Duodenal mucosa (tissue), 2 donors: Measurements from ENCODE around the gene ENTPD7.
A peak's percentile ranks its signal among the peaks of the same experiment; 100 is the strongest.

ENCODE experiments used
- H3K27ac ChIP-seq: one replicate; pipeline ENCODE4 v1.7.0; 2013; ENCODE audit warnings: low read depth, low read length
- H3K27me3 ChIP-seq, 2 donors: one replicate each; pipeline ENCODE4 v1.7.0; 2013; ENCODE audit warnings: low read length in 2 of 2, control low read depth in 1 of 2; ENCODE audit not compliant: insufficient read depth in 2 of 2, control insufficient read depth in 1 of 2
- H3K36me3 ChIP-seq, 2 donors: one replicate each; pipeline ENCODE4 v1.7.0; 2013; ENCODE audit warnings: low read length in 2 of 2, control low read depth in 1 of 2; ENCODE audit not compliant: insufficient read depth in 2 of 2, control insufficient read depth in 1 of 2
- H3K4me1 ChIP-seq, 2 donors: one replicate each; pipeline ENCODE4 v1.7.0; 2013; ENCODE audit warnings: low read length in 2 of 2, control low read depth in 1 of 2; ENCODE audit not compliant: insufficient read depth in 2 of 2, control insufficient read depth in 1 of 2
- H3K4me3 ChIP-seq, 2 donors: one replicate each; pipeline ENCODE4 v1.7.0; 2013; ENCODE audit warnings: low read length in 2 of 2, low read depth in 1 of 2
- H3K9ac ChIP-seq, 2 donors: one replicate each; pipeline ENCODE4 v1.7.0; 2013; ENCODE audit warnings: low read length in 2 of 2, low read depth in 1 of 2
- H3K9me3 ChIP-seq, 2 donors: one replicate each; pipeline ENCODE4 v1.7.0; 2013; ENCODE audit warnings: low read length in 2 of 2, control low read depth in 1 of 2; ENCODE audit not compliant: control insufficient read depth in 1 of 2

ENTPD7 gene

GRCh38 chr10:99647601-99648151, 11.6 kb upstream of the ENTPD7 start:
- no peak overlapping the region for H3K27ac ChIP-seq
- no peaks in the 10 kb centered on the region for H3K36me3 ChIP-seq
- H3K27me3 ChIP-seq, result peaks cover 0 to 3% of the 10 kb centered on the region in 2 donors
- no peaks in the 10 kb centered on the region for H3K4me1 ChIP-seq
- no peaks in the 10 kb centered on the region for H3K9me3 ChIP-seq
- H3K9ac ChIP-seq, result no peak overlapping the region
- H3K4me3 ChIP-seq, result no peak overlapping the region

GRCh38 chr10:99648717-99649116, 10.6 kb upstream of the ENTPD7 start:
- Histone ChIP-seq H3K9me3 (no peaks in the 10 kb centered on the region), H3K4me1 (no peaks in the 10 kb centered on the region), H3K4me3 (no peak overlapping the region), H3K36me3 (no peaks in the 10 kb centered on the region), H3K27ac (no peak overlapping the region), H3K27me3 (peaks cover 0 to 3% of the 10 kb centered on the region in 2 donors), H3K9ac (no peak overlapping the region)

GRCh38 chr10:99652800-99653390, 6.4 kb upstream of the ENTPD7 start:
- H3K4me1 ChIP-seq, result no peaks in the 10 kb centered on the region

DNA sequence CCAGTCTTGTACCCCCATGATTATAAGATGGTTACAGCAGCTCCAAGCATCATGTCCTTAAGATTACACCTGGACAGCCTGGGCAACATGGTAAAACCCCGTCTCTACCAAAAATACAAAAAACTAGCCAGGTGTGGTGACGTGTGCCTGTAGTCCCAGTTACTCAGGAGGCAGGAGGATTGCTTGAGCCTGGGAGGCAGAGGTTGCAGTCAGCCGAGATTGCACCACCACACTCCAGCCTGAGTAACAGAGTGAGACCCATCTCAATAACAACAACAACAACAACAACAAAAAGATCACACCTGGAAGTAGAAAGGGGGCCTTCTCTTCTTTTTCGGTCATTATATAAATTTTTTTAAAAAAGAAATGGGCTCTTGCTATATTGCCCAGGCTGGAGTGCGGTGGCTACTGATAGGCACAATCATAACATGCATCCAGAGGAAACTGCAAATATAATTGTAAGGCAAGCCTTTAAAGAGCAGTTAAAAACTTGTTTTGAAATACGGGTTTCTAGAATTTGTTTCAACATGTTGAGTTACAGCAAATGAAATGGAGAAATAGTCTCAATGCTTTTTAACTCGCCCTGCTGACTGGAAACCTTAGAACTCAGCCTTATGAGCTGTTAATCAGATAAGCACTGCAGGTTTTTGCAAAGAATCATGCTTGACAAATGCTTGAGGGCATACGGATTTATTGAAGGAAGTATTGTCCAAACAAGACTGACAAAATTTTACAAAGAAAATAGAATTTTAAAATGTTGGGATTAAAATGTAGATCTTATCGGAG, 4.7 kb upstream of the ENTPD7 start:
- Histone ChIP-seq H3K27me3 (peaks cover 0 to 3% of the 10 kb centered on the region in 2 donors), H3K9me3 (no peaks in the 10 kb centered on the region), H3K4me3 (no peak overlapping the region), H3K4me1 (peaks cover 4 to 5% of the 10 kb centered on the region in 2 donors), H3K36me3 (no peaks in the 10 kb centered on the region), H3K27ac (no peak overlapping the region), H3K9ac (no peak overlapping the region)

More at GRCh38 chr10:99652800-99653390, 6.4 kb upstream of the ENTPD7 start:
- no peaks in the 10 kb centered on the region for H3K36me3 ChIP-seq
- H3K27me3 ChIP-seq, result peaks cover 0 to 3% of the 10 kb centered on the region in 2 donors
- no peak overlapping the region for H3K4me3 ChIP-seq
- H3K9me3 ChIP-seq, result no peaks in the 10 kb centered on the region
- no peak overlapping the region for H3K9ac ChIP-seq
- no peak overlapping the region for H3K27ac ChIP-seq

DNA sequence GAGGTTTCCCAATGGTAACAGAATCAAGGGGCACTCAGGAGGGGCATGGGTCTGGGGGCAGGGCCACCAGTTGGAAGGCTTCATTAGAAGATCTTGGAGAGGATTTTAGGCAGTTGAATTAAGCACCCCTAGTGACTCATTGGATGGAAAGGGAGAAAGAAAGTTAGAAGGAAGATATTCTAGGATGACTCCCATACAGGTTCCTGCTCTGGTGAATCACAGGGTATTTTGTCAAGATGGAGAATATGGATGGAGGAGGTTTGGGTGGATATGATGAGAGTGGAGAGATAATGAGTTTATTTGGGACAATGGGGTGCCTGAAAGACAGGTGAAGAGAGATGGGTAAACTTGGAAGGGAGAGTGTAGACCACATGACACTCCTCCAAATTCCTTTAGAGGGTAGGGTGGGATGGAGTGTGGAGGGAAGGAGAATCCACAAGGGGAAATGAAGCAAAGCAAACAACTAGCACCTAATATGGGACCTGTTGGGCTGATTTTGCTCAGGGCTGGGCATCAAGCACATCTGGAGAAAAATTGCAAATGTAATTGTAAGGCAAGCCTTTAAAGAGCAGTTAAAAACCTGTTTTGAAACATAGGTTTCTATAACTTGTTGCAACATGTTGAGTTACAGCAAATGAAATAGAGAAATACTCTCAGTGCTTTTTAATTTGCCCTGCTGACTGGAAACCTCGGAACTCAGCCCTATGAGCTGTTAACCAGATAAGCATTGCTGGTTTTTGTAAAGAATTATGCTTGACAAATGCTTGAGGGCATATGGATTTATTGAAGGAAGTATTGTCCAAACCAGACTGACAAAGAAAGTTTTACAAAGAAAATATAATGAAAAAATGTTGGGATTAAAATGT, 2.9 kb upstream of the ENTPD7 start:
- no peak overlapping the region for H3K27ac ChIP-seq

DNA sequence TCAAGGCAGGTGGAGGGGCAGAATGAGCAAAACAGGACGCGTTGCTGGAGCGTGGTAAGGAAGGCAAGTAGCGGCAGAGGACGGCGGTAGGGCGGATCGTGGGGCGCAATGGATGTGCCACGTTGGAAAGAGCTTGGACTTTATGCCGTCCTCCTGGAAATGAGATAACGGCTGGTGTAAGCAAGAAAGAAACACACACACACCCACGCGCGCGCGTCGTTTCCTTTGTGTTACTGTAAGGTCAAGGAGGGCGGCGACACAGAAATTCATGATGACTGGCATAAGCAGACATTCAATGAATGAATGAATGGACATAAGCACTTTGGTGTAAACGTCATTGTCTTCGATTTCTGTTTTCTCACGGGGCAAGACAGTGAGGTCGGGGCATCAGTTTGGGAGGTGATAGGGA, 683 bp upstream of the ENTPD7 start:
- no peaks in the 10 kb centered on the region for H3K9me3 ChIP-seq
- H3K4me3 ChIP-seq, result peak overlapping the region; percentile 70 to 93
- peaks cover 3 to 9% of the 10 kb centered on the region in 2 donors for H3K36me3 ChIP-seq
- peaks cover 11 to 21% of the 10 kb centered on the region in 2 donors for H3K4me1 ChIP-seq
- peak overlapping the region; percentile 61 to 84 for H3K9ac ChIP-seq
- H3K27me3 ChIP-seq, result no peaks in the 10 kb centered on the region
- peak overlapping the region; percentile 68 for H3K27ac ChIP-seq

More for the DNA sequence above, 2.9 kb upstream of the ENTPD7 start:
- H3K4me1 ChIP-seq, result peaks cover 5 to 20% of the 10 kb centered on the region in 2 donors
- no peaks in the 10 kb centered on the region for H3K36me3 ChIP-seq
- H3K27me3 ChIP-seq, result no peaks in the 10 kb centered on the region
- H3K9me3 ChIP-seq, result no peaks in the 10 kb centered on the region
- H3K9ac ChIP-seq, result no peak overlapping the region
- no peak overlapping the region for H3K4me3 ChIP-seq

DNA sequence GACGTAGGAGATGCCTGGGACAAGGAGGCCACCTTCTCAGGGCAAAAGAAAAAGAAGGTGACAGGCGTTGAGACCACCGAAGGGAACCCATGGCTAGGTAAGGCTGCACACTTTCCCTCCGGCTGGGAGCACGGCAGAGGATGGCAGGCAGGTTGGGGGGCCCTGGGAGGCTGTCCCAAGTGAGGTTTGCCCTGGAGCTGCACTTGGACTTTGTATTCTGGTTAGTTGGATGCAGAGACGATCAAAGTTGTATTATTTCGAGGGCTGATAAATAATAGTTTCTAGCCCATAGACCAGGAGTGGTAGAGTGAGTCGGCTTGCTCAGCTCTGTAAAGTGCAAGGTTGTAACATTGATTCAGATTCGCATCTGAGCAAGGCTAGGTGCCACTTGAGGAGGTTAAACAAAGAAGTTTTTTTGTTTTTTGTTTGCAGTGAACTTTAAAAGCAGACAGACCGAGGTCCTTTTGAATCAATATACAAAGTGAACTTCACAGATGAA, 608 bp downstream of the ENTPD7 start:
- Histone ChIP-seq H3K4me3 (peak overlapping the region; percentile 70 to 93), H3K9ac (peak overlapping the region; percentile 78 to 88), H3K27me3 (no peaks in the 10 kb centered on the region), H3K4me1 (peaks cover 11 to 21% of the 10 kb centered on the region in 2 donors), H3K36me3 (peaks cover 3 to 15% of the 10 kb centered on the region in 2 donors), H3K9me3 (no peaks in the 10 kb centered on the region), H3K27ac (no peak overlapping the region)

GRCh38 chr10:99660662-99661376, 1.5 kb downstream of the ENTPD7 start:
- H3K4me3 ChIP-seq, result peak overlapping the region; percentile 70 to 93
- H3K27me3 ChIP-seq, result no peaks in the 10 kb centered on the region
- no peak overlapping the region for H3K27ac ChIP-seq
- H3K36me3 ChIP-seq, result peaks cover 3 to 18% of the 10 kb centered on the region in 2 donors
- H3K9ac ChIP-seq, result peak overlapping the region; percentile 78 to 88
- H3K4me1 ChIP-seq, result peaks cover 11 to 21% of the 10 kb centered on the region in 2 donors
- no peaks in the 10 kb centered on the region for H3K9me3 ChIP-seq

DNA sequence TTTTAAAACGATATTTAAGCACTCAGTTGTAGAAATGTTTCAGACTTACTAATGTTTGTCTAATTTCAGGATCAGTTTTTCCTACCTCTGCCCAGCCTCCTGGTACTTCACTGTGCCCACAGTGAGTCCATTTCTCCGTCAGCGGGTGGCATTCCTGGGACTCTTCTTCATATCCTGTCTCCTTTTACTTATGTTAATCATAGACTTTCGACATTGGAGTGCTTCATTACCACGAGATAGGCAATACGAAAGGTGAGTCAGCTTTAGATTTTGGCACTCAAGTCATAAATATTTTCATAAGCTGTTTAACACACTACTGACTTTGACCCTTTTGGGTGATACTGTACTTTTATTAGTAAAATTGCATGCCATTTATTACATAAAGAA, 2.1 kb downstream of the ENTPD7 start:
- Histone ChIP-seq H3K4me3 (peak overlapping the region; percentile 0 to 40), H3K27ac (no peak overlapping the region), H3K4me1 (peaks cover 13 to 21% of the 10 kb centered on the region in 2 donors)

More for the DNA sequence above, 2.1 kb downstream of the ENTPD7 start:
- H3K27me3 ChIP-seq, result no peaks in the 10 kb centered on the region
- peaks cover 3 to 18% of the 10 kb centered on the region in 2 donors for H3K36me3 ChIP-seq
- peak overlapping the region; percentile 22 to 78 for H3K9ac ChIP-seq
- no peaks in the 10 kb centered on the region for H3K9me3 ChIP-seq
